ENCODE results near the gene PDE1A. TPM values are rescaled to one million over a fixed set of nuclear protein-coding genes. Genes with fewer than 3 reads are reported as not detected.

The PDE1A gene
- total and polyA plus RNA-seq, 4 donors: 0.64 to 5.2 (median 1.7) TPM

DNA sequence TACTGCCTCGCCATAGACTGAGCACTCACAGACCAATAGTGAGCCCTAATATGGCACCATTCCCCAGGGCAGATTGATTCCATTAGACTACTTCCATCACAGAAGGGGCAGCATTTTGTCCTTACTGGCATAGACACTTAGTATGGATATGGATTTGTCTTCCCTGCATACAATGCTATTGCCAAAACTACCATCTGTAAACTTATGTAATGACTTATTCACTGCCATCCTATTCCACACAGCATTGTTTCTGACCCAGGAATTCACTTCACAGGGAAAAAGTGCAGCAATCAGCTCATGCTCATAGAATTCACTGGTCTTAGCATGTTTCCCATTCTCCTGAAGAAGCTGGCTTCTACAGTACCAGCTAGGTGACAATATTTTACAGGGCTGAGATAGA is 262.1 kb downstream of the PDE1A start:
- no peaks in the 10 kb centered on the region for H3K9me3 ChIP-seq (ENCODE audit: control insufficient read depth in 4 of 4, low read length in 3 of 4)
- TF ChIP-seq SP1 (IDR thresholded peaks at IDR 0.05) (no peak), EGR1 (IDR thresholded peaks at IDR 0.05; ENCODE audit: low read depth in 2 of 2) (no peak), JUND (IDR thresholded peaks at IDR 0.05) (no peak), TAF1 (conservative IDR thresholded peaks at IDR 0.05) (no peak), FOXA1 (IDR thresholded peaks at IDR 0.05) (no peak), NR2F2 (IDR thresholded peaks at IDR 0.05) (no peak), FOXA2 (IDR thresholded peaks at IDR 0.05) (no peak), RAD21 (IDR thresholded peaks at IDR 0.05) (no peak), GABPA (IDR thresholded peaks at IDR 0.05 in 1 of 2, conservative IDR thresholded peaks at IDR 0.05 in 1 of 2) (no peak), HNF4G (IDR thresholded peaks at IDR 0.05) (no peak), RXRA (IDR thresholded peaks at IDR 0.05) (no peak), HNF4A (conservative IDR thresholded peaks at IDR 0.05) (no peak), YY1 (IDR thresholded peaks at IDR 0.05) (no peak)
- TF ChIP-seq, protein P1, sequence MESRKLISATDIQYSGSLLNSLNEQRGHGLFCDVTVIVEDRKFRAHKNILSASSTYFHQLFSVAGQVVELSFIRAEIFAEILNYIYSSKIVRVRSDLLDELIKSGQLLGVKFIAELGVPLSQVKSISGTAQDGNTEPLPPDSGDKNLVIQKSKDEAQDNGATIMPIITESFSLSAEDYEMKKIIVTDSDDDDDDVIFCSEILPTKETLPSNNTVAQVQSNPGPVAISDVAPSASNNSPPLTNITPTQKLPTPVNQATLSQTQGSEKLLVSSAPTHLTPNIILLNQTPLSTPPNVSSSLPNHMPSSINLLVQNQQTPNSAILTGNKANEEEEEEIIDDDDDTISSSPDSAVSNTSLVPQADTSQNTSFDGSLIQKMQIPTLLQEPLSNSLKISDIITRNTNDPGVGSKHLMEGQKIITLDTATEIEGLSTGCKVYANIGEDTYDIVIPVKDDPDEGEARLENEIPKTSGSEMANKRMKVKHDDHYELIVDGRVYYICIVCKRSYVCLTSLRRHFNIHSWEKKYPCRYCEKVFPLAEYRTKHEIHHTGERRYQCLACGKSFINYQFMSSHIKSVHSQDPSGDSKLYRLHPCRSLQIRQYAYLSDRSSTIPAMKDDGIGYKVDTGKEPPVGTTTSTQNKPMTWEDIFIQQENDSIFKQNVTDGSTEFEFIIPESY (IDR thresholded peaks at IDR 0.05): no peak
- TF ChIP-seq, protein P2, sequence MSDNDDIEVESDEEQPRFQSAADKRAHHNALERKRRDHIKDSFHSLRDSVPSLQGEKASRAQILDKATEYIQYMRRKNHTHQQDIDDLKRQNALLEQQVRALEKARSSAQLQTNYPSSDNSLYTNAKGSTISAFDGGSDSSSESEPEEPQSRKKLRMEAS (IDR thresholded peaks at IDR 0.05): no peak
- TF ChIP-seq, protein P3, sequence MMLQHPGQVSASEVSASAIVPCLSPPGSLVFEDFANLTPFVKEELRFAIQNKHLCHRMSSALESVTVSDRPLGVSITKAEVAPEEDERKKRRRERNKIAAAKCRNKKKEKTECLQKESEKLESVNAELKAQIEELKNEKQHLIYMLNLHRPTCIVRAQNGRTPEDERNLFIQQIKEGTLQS (IDR thresholded peaks at IDR 0.05): no peak
- TF ChIP-seq, protein P4, sequence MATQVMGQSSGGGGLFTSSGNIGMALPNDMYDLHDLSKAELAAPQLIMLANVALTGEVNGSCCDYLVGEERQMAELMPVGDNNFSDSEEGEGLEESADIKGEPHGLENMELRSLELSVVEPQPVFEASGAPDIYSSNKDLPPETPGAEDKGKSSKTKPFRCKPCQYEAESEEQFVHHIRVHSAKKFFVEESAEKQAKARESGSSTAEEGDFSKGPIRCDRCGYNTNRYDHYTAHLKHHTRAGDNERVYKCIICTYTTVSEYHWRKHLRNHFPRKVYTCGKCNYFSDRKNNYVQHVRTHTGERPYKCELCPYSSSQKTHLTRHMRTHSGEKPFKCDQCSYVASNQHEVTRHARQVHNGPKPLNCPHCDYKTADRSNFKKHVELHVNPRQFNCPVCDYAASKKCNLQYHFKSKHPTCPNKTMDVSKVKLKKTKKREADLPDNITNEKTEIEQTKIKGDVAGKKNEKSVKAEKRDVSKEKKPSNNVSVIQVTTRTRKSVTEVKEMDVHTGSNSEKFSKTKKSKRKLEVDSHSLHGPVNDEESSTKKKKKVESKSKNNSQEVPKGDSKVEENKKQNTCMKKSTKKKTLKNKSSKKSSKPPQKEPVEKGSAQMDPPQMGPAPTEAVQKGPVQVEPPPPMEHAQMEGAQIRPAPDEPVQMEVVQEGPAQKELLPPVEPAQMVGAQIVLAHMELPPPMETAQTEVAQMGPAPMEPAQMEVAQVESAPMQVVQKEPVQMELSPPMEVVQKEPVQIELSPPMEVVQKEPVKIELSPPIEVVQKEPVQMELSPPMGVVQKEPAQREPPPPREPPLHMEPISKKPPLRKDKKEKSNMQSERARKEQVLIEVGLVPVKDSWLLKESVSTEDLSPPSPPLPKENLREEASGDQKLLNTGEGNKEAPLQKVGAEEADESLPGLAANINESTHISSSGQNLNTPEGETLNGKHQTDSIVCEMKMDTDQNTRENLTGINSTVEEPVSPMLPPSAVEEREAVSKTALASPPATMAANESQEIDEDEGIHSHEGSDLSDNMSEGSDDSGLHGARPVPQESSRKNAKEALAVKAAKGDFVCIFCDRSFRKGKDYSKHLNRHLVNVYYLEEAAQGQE (IDR thresholded peaks at IDR 0.05): no peak
- TF ChIP-seq, protein P5, sequence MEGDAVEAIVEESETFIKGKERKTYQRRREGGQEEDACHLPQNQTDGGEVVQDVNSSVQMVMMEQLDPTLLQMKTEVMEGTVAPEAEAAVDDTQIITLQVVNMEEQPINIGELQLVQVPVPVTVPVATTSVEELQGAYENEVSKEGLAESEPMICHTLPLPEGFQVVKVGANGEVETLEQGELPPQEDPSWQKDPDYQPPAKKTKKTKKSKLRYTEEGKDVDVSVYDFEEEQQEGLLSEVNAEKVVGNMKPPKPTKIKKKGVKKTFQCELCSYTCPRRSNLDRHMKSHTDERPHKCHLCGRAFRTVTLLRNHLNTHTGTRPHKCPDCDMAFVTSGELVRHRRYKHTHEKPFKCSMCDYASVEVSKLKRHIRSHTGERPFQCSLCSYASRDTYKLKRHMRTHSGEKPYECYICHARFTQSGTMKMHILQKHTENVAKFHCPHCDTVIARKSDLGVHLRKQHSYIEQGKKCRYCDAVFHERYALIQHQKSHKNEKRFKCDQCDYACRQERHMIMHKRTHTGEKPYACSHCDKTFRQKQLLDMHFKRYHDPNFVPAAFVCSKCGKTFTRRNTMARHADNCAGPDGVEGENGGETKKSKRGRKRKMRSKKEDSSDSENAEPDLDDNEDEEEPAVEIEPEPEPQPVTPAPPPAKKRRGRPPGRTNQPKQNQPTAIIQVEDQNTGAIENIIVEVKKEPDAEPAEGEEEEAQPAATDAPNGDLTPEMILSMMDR (IDR thresholded peaks at IDR 0.05; ENCODE audit: low read depth, low read length, missing input control): no peak
- H3K36me3 ChIP-seq (ENCODE audit: control insufficient read depth in 4 of 4, insufficient read depth in 3 of 4, low read depth in 1 of 4, low read length in 3 of 4): no peaks in the 10 kb centered on the region
- DNase-seq (ENCODE audit: low spot score): no peak
- no peak overlapping the region for H3K9ac ChIP-seq (ENCODE audit: low read depth in 1 of 2, low read length in 2 of 2)
- H3K27me3 ChIP-seq (ENCODE audit: control insufficient read depth in 4 of 4, insufficient read depth in 4 of 4, low read length in 3 of 4): no peaks in the 10 kb centered on the region
- no peaks in the 10 kb centered on the region for H3K4me1 ChIP-seq (ENCODE audit: control insufficient read depth in 4 of 4, insufficient read depth in 4 of 4, low read length in 3 of 4)
- no peak overlapping the region for H3K27ac ChIP-seq (ENCODE audit: low read depth in 1 of 2, low read length in 2 of 2)
- WGBS: 80% methylated on average over 1 of the region's 1 CpG
- H3K4me3 ChIP-seq (ENCODE audit: low read depth in 1 of 3, low read length in 3 of 3): no peak overlapping the region
